ENCODE data around the gene CIAO3.

CIAO3 gene

GRCh38 chr16:705431-706188, 35.2 kb downstream of the CIAO3 start, which contains the start of gene FBXL16:
FBXL16 (minus strand) TSS chr16:705801; CDS start chr16:697405, 8,396 bp downstream.
- TF ChIP-seq CTCF (IDR thresholded peaks at IDR 0.05; ENCODE audit: insufficient read depth, low read depth, low read length, missing control alignments), result no peak
- DNase-seq (ENCODE audit: low read depth), result peak; percentile 60
- H3K4me3 ChIP-seq (ENCODE audit: low read length), result peak within 1 kb of the TSS; percentile 21

GRCh38 chr16:704552-705380, 36.0 kb downstream of the CIAO3 start:
- DNase-seq (ENCODE audit: low read depth), result no peak
- no peak for TF ChIP-seq CTCF (IDR thresholded peaks at IDR 0.05; ENCODE audit: insufficient read depth, low read depth, low read length, missing control alignments)
- H3K4me3 ChIP-seq (ENCODE audit: low read length), result peak overlapping the region; percentile 21

GRCh38 chr16:704047-704446, 36.8 kb downstream of the CIAO3 start:
- TF ChIP-seq CTCF (IDR thresholded peaks at IDR 0.05; ENCODE audit: insufficient read depth, low read depth, low read length, missing control alignments), result no peak
- no peak overlapping the region for H3K4me3 ChIP-seq (ENCODE audit: low read length)
- DNase-seq (ENCODE audit: low read depth), result no peak

GRCh38 chr16:703406-703805, 37.4 kb downstream of the CIAO3 start:
- H3K4me3 ChIP-seq (ENCODE audit: low read length), result no peak overlapping the region
- DNase-seq (ENCODE audit: low read depth), result no peak
- TF ChIP-seq CTCF (IDR thresholded peaks at IDR 0.05; ENCODE audit: insufficient read depth, low read depth, low read length, missing control alignments), result no peak

- DNase-seq (ENCODE audit: low read depth), result no peak
- H3K4me3 ChIP-seq (ENCODE audit: low read length), result no peak overlapping the region
- no peak for TF ChIP-seq CTCF (IDR thresholded peaks at IDR 0.05; ENCODE audit: insufficient read depth, low read depth, low read length, missing control alignments)
Observed at GRCh38 chr16:702341-702740, 38.5 kb downstream of the CIAO3 start.

- no peak overlapping the region for H3K4me3 ChIP-seq (ENCODE audit: low read length)
- DNase-seq (ENCODE audit: low read depth), result no peak
- TF ChIP-seq CTCF (IDR thresholded peaks at IDR 0.05; ENCODE audit: insufficient read depth, low read depth, low read length, missing control alignments), result no peak
Observed at GRCh38 chr16:700684-701584, 39.9 kb downstream of the CIAO3 start.
